HG02840 (cell line): ENCODE results near the gene KCNIP4.

Experiments
- ATAC-seq: cut with Tn5 transposase; IDR thresholded peaks from one replicate; pipeline ENCODE4 v1.9.1; 2021; ENCODE audit warnings: mild to moderate bottlenecking, moderate library complexity, moderate number of reproducible peaks; ENCODE audit not compliant: unreplicated experiment, low FRiP score

Gene KCNIP4

DNA sequence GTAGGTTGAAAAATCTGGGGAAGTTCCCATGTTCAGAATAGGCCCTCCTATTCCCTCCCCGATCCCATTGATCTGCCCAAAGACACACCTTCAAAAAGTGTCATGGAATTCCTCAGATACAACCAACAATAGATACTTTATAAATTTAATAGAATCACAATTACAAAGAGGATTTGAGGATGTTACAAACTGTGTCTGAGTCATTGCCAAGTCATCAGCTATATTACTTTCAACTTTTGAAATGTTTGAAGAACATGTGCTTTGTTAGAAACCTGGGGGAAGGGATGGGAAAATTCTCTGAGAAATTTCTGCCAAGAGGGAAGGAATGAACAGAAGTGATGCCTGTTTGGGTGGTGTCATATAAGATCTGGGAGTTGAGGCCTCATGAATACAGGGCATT, 46.7 kb downstream of the KCNIP4 start:
- ATAC-seq, result no peak

DNA sequence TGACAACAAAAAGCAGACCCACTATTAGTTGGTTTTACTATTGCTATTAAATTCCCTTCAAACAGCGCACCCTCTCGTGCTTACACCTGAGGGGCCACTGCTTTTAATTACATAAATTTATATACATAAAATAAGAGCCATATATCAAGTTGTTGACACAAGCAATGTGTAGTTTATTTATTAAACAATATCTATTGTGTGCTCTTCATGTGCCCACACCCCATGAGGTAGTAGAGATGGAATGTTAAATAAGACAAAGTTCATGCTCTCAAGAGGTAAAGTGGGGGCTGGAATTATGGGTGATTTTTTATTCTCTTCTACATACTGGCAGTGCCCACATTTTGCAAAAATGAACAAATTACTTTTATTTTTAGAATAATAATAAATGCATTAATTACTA, 47.3 kb downstream of the KCNIP4 start:
- no peak for ATAC-seq

DNA sequence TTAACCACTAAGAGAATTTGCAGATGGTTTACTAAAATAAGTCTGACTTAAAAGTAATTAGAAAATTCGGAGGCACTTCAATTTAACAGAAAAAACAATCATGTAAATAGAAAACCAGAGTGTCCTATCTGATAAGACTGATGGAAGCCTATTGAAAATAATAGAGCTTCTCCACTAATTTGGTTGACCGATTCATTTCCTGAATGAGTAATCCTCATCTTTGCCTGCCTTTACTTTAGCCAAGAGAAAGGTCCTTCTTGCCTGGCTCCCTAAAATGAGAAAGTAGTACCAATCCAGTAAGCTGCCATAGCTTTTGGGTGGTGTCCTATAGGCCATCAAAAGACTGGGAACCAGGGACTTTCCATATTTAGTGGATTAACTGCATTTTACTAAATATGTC, 48.4 kb downstream of the KCNIP4 start:
- ATAC-seq, result no peak

DNA sequence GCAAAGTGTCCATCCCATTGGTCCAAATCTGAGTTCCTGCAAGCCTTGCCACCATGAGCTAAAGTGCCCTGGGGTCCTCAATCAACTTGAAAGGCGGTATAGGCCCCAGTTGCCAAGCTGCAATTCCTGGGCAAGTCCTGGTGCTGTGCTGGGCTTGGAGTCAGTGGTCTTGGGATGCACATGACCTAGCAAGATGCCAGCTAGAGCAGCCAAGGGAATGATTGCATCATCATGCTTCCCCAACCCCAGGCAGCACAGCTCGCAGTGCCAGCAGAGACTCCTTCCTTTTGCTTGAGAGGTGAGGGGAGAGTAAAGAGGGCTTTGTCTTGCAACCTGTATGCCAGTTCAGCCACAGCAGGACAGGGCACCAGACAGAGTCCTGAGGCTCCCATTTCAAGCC, 50.5 kb downstream of the KCNIP4 start:
- no peak for ATAC-seq

DNA sequence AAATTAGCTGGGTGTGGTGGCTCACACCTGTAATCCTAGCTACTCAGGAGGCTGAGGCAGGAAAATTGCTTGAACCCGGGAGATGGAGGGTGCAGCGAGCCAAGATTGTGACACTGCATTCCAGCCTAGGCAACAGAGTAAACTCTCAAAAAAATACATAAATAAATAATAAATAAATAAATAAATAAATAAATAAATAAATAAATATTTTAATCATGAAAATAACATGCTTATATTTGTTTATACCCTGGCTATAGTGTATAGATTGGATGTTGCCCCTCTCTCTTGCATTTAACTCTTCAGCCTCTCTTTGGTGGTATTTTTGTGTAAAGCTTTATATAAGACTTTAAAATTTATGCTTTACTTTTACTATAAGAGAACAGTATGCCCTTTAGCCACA, 51.8 kb downstream of the KCNIP4 start:
- ATAC-seq, result no peak

DNA sequence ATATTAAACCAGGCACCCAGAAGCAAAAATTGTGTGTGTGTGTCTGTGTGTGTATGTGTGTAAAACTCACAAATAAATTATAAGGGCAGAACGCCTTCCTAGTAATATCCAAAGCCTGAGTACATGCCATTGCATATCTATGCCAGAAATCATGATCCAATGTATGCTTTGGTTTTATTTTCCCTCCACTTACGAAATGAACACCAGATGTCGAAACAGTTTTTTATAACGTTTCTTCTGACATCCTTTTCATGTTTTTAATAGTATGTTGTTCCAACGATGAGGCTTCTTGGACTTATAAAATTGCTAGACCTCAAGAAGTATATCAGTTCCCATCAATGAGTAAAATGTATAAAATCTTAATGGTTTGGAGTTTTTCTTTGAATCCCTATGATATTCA, 55.4 kb downstream of the KCNIP4 start:
- ATAC-seq, result no peak

DNA sequence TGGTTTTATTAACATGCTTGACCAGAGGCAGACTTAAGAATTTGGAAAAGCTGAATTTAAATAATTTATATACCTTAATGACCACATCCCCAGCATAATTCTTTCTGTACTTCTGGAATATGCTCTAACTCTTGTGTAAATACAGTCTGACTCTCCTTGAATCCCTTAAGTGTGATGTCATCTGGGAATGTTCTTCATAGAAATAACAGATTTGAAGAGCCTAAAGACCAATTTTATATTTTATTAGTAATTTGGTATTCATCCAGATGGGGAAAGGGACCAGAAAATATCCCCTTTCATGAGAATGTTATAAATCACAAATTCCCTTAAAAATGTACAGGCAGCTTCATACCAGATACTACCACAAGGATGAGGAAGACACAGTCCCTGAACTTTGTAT, 58.3 kb downstream of the KCNIP4 start:
- no peak for ATAC-seq

DNA sequence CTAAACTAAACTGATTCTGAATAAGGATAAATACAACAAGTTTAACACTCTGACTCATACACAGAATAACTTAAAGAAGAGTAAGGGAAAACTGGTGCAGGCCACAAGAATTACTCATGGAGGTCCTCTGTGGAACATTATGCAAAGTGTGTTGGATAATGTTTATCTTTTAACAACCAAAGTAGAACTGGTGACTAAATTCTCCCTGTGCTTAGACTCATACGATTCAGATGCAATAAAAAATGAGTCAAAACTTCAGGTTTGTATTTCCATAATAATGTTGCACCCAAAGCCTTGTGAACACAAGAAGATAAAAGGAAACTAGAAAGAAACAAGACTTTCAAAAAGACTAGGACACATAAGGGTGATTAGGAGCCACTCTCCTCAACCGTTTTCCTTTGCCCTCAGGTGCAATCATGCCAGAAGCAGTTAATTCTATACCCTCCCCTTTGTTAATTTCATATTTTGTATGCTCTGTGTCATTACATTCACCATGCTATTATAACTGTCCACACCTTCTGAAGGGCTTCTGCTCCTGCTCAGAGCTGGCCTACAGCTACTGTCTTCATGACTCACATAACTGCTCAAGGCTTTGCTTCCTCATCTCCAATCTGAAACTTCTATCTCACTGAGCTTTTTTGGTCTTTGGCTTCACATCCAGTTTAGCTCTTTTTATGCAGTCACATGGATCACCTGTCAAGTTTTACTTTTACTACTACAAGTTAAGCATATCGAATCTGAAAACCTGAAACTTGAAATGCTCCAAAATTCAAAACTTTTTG, 60.2 kb downstream of the KCNIP4 start:
- ATAC-seq, result peak; percentile 68

DNA sequence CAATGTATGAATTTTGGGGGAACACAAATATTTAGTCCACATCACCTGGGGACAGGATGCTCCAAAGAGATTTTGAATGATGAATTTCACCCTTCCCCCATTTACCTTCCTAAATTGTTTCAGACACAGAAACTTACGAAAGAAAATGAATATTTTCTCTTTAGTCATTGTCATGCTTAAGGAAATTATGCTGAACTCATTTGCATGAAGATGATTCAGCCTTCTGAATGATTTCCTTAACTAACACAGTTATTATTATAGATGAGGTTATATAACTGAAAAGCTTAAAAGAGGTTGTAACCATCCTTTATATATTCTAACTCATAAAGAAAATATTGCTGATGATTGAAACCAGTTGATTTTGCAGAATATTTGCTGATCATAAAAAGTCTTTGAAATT, 61.1 kb downstream of the KCNIP4 start:
- ATAC-seq, result no peak

DNA sequence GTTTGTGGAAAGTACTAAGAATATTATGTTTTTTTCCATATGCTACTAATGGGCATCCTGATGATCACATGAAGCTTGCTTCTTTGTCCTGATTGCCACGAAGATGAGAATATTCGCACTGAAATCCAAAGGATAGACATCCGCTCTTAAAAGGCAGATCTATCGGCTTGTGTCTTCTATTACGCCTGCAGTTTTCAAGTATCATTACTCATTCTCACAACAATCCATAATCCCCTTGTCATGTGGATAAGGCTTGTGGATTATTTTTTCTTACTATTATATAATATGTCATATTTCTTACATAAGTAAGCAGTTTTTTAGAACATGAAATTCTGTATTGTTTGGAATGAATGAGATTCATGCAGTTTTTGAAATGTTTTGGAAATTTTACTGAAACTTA, 62.8 kb downstream of the KCNIP4 start:
- ATAC-seq, result no peak

DNA sequence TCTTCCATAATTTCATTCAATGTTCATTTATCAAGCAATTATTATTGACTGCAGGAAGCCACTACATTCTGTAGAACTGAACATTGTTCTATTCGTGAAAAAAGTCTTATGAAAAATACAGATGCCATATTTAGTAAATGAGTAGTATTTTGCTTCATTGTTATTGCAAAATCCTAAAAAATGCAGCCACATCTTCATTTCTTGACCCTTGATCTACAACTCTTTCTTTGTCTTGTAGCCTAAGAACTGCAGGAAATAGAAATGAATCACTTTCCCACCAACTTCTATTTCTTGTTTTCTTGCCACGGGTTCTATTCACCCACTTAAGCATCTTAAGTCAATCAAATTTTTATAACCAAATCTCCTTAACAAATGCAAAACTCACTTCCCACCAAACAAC, 63.3 kb downstream of the KCNIP4 start:
- no peak for ATAC-seq

DNA sequence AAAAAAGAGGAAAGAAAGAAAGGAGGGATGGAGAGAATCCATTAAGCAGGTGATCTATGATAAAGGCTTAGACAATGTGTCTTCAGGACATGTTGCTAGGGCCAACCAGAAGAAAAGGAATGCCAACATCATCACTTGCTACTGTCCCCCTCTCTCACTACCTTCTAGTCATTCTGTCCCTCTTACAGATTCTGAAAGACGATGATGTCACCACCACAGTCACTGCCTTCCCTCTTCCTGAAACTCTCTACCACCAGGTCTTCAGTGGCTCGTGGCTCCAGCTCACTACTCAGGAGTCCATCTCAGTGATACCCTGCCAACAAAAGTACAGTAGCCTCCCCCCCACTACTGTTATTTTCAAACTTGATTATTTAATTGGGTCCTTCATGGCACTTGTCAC, 64.0 kb downstream of the KCNIP4 start:
- no peak for ATAC-seq

DNA sequence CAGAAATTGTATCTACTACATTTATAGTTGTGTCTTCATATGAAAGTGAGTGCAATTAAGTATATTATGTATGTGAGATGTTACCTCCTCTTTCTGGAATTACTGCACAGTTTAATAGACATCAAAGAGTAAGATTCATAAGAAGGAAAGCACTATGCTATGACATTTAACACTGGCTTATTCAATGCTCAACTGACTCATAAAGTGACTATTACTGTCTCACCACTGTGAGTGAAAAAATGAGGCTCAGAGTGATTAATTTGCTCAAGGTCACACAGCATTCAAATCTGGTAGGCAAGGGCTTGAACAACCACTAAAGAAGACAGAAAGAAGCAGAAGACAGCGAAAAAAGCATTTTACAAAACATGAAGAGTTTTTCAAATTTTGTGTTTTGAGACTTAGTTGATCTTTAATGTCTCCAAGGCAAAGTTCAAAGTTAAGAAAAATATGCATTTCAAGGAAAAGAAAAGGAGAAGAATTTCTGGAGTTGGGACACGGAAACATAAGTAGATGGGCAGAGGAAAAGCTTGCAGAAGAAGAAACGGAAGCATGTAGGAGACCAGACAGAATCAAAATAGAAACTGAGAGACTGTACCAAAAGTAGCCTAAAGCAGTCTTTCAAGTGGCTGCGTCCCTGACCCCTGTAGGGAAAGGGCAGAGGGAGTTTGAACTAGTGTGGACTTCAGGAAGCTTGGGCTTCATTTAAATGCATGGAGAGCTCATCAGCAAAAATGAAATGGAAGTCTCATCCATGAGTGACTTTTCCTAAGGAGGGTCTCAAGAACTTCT, 66.3 kb downstream of the KCNIP4 start:
- ATAC-seq, result no peak

DNA sequence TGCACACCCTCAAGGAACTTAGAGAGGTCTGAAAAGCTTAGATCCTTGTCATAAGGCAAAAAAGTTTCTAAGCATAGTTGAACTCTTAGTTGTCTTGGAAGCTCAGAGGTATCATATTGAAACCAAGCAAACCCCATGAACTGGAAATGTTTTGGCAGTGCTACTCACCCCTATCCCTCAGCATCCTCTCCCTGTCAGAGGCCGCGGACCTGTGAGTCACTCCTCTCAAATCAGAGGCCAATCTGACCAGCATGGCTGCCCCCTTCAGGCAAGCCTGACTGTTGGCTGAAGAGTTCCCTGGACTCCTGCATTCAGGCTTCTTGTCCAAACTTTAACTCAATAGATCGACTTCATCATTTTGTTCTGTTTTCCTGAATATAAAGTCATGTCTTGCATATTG, 69.4 kb downstream of the KCNIP4 start:
- no peak for ATAC-seq

DNA sequence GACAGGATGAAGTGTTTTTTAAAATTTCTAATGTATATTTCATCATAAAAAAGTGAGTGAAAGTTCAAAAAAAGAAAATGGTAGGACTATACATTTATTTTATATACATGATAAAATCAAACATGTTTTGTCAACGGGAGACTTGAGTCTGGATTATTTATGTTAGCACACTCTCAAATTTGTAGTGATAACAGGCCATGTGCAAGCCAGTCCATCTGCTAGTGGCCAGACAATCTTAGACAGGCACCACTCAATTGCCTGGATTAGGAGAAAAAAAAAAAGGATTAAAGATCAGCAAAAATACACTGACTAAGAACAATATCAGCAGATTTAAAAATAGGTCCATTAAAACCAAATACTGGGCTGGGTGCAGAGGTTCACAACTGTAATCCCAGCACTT, 71.9 kb downstream of the KCNIP4 start:
- ATAC-seq, result no peak

DNA sequence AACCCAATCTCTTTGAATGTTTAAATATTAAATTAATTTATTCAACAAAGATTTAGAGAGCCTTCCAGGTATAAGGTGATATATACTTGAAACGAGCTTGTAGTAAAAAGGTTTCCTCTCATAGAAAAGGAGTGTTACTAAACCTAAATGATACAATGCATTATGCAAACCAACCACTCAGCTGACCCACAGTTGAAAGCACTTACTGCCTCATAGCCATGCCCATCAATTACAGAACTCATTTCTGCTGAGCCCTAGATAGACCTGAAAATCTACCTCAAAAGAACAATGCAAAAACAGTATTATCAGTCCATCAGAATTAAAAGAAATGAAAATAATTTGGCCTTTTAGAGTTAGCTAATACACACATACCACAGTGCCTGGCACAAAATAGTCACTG, 75.4 kb downstream of the KCNIP4 start:
- no peak for ATAC-seq

DNA sequence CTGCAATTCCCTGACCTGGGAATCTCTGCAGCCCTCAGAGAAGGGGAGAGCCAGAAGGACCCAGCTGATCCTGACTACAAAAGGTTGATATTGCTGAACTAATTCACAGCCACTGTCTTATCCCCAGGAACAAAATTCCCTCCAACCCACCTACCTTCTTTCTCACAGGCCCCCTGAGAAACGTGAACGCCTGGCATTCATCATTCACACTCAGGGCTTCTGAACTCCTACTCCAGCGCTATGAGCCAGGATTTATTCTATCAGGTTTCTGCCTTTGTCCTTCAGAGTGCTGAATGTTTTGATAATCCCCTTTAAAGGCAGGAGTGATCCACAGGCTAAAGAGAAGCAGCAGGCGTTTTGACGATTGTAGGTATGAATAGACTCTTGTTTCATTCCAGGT, 76.5 kb downstream of the KCNIP4 start:
- no peak for ATAC-seq

DNA sequence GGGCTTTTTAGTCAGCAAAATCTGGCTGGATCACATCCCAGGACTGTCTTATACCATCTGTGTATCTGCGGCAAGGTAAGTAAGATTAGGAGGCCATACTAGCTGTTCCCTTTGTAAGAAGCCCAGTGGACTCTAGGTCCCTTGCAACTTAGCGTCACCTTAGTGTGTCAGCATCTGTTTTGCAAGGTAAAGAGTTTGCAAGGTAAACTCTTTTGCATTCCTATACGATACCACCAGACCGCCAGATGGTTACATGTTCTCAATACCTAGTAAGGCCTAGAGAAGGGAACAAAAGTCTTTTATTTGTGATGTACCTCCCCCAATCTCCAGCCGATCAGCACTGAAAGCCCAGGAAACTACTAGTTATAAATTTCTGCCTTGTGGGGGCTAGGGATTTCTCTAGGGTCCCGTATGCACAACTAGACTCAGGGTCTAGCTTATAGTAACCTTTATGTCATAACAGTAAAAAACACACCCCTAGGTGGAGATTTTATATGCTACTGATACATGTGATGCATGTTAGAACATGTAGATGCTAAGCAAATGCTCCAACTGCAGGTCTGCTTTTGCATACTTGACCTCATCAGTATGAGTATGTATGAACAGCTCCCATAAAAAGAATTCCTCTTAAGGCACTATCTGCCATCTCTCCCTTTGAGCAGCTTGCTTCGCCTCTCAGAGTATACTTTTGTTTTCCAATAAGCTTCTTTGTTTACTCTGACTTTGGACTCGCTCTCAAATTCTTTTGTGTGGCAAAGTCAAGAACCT, 78.4 kb downstream of the KCNIP4 start:
- ATAC-seq, result no peak

DNA sequence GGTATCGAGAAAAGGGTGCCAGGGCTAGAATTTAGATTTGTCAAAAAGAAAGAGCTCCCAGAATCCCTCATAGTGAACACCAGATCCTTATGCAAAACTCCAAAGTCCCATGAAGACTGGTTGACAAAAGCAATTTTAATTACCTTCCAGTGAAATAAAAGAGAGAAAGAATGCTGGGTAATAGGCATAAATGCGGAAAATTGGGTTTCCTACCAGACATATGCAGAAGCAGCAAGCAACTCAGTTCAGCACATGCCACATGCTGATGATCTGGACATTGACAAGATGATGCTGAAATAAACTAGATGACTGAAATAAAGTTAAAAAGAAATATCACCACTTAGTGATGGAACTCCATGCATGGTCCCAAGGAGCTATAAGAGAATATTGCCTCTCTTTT, 83.9 kb downstream of the KCNIP4 start:
- ATAC-seq, result no peak

DNA sequence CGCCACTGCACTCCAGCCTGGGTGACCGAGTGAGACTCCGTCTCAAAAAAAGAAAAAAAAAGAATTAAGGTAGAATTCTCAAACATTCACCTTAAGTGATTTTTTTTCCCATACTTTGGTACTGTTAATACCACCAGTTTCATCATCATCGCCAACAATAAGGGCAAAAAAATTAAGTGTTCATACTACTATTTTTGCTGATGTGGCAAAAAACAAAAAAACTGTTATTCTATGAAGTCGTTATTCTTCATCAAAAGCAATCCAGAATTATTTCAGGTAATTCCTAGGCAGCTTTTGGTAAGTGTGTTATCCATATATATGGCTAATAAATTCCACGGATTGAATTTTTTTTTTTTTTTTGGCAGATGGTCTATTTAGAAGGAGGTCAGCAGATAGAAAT, 85.7 kb downstream of the KCNIP4 start:
- no peak for ATAC-seq

DNA sequence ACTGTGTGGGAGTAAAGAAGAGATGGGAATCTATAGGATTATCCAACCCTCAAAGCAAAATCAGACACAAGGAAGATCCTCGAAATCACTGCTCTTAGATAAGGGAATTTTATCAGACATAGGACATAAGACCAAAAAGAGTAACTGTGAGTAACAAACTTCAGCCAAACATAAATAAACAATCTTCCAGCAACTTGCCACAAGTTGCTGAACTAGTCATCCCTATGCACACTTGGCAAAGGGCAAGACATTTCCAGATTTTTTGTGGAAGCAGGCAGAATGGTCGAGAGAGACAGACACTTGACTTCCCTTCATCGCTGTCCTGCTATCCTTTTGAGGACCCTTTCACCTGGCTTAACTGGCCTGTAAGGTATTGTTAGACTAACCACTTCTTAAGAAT, 89.6 kb downstream of the KCNIP4 start:
- ATAC-seq, result no peak
